ENCODE measurements around the gene AKAP13. TPM values are rescaled to one million over a fixed set of nuclear protein-coding genes. Genes with fewer than 3 reads are reported as not detected.
"Not testable (repeated sequence)": the region's sequence is repeated elsewhere in the genome, so short reads cannot be mapped to it uniquely, and the experiment has no call there.

Gene AKAP13
- total RNA-seq, 1 donor from 2014 or later, result 112 TPM

DNA sequence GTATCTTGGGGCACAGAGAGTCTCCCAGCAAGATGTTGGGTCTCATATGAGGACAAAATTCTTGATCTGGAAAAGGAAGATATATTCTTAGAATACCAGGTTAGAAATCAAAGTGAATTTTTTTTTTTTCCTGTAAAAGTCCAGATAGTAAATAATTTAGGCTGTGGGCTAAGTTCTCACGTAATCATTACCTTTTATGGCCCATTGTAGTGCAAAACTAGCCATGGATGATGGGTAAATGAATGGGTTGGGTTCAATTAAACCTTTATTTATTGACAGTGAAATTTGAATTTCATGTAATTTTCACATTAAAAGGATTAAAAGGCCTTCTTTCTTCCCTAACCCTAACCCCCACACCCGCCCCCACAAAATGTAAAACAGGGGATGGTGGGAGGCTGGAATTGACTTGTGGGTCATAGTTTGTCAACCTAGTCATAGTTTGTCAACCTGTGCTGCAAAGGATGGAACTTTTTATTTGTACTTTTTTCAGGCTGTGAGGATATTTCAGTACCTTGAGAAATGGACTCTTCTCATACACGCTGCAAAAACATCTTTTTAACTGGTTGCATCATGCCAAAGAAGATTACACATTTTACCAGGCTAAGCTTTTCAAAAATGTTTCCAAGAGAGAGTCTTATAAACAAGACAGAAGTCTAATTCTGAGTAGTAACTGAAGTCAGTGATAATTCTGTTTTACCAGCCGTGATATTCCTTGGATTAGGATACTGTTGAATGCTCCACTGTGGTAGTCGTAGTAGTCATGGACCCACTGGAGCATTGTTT, 138.8 kb downstream of the AKAP13 start:
- no peak for DNase-seq (ENCODE audit: extremely low read depth, low read depth, low spot score)

DNA sequence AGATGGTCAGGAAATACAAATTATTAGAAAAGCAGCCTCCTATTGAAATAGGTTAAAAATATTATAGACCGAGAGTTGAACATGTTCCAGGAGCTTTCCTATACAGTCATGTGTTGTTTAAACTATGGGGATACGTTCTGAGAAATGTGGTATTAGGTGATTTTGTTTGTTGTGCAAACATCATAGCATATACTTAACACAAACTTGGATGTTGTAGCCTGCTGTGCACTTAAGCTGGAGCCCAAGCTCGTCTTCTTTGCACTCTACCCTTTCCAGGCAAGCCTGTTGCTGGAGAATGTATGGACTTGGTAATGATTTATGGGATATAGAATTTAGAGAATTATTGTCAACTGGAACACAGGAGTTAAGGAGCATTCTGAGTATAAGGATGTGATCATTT, 140.2 kb downstream of the AKAP13 start:
- DNase-seq (ENCODE audit: extremely low read depth, low read depth, low spot score), result no peak

DNA sequence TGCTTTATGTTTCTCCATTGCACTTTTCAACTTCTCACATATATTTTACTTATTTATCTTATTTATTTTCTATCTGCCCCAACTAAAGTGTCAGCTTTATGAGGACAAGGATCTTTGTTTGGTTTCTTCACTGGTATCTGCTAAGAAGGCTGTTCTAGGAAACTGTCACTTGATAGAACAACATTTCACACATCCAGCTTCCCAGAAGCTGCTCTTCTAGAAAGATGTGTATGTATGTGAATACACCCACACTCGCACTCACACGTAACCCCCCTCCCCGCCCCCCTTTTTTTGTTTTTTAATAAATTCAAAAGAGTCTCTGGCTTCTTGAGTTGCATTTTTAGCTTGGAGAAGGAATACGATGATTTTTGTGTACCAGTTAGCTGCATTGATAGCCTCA, 143.1 kb downstream of the AKAP13 start:
- no peak for DNase-seq (ENCODE audit: extremely low read depth, low read depth, low spot score)

DNA sequence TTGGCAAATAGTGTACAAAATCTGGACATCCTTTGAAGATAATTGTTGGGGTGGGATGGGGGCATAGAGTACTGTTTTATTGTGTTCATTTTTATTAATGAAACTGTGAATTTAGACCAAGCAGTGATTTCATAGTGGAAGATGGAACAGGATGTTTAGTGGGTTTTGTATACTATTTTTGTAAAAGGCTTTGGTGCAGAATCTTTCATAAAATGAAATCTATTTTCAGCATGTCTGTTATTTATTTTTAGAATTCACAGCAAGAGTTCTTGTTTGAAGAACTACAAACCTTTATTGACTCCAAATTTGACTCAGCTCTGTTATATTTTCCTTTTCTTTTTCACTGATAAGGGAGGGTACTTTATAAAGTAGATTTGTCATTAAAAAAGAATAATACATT, 145.4 kb downstream of the AKAP13 start:
- no peak for DNase-seq (ENCODE audit: extremely low read depth, low read depth, low spot score)

DNA sequence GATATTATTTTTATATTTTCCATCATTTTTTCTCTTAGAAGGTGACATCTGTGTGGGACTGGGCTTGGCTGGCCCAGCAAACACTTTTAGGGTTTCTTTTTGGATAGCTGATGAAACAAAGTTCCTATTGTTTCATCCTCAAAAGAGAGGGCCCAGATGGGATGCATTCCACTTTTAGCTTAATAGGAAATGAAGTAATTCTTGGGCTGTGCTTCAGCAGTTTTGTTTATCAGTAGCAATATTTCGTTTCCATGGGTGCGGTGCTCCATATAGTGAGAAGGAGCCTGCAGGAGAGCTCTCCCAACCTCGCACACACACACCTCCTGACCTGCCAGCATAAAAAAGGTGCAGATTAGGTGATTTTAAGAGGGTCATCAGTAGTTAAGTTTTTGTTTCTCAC, 147.5 kb downstream of the AKAP13 start:
- DNase-seq (ENCODE audit: extremely low read depth, low read depth, low spot score), result peak; percentile 72

DNA sequence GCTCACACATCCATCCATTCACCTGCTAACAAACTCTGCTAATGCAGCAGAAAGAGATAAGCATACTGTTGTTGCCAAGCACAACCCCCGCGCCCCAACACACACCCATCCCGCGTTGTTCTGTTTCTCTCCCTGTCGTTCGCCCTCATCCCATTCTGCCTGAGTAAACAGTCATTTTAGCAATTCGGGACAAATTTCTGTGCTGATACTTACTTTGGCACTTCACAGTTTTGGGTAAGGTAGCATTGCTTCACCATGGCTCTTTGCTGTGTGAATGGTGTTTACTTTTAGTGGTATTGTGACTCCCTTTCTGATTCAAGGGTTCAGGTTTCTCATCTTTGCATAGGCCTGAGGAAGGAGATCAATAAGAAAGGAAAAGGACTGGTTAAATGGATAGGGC, 149.7 kb downstream of the AKAP13 start:
- DNase-seq (ENCODE audit: extremely low read depth, low read depth, low spot score), result no peak

DNA sequence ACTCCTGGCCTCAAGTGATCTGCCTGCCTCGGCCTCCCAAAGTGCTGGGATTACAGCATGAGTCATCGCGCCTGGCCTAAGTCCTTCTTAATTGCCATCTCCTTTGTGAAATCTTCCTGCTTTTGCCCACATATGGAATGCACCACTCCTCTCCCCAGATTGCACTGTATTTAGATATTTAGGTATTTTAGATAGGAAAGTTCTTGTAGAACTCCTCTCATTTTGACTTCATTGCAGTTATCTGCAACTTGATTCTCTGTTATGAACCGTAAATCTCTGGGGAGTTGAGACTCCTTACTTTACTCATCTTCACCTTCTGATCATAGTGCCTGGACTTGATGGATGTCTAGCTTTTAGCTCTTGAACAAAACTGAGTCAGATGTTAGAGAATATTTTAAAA, 150.7 kb downstream of the AKAP13 start:
- DNase-seq (ENCODE audit: extremely low read depth, low read depth, low spot score), result no peak

DNA sequence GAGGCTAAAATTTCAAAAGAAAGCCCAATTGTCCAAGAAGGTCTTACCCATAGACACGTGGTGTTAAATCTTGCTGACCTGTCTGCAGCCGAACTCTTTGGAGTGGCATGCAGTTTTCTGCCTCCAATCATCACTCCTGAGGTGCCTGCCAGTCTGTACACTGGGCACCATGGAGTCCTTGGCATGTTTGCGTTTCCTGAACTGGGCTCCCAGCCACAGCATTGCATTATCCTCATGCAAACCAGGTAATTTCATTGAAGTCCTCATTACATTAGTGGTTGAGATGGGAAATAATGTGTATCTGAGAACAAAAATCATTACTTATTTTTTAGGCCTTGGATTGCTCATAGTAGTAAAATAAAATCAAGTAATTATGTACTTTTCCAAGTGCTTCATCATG, 152.3 kb downstream of the AKAP13 start:
- DNase-seq (ENCODE audit: extremely low read depth, low read depth, low spot score), result no peak

DNA sequence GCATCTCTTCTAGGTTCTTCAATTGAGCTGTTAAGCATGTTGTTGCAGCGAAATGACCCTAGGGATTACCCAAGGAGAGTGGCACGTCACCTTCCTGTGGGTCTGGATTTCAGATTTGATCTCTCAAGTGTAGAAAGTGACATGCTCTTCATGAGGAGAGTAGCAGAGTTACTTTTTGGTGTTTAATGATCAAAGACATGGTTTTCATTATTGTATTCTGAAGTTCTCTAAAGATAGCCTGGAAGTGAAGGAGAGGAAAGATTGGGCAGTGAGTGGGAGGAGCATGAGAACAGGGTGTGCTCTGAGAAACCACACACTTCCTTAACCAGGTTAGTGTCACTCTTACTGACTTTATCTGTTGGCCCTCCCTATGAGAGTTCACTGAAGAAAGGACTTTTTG, 153.6 kb downstream of the AKAP13 start:
- no peak for DNase-seq (ENCODE audit: extremely low read depth, low read depth, low spot score)

DNA sequence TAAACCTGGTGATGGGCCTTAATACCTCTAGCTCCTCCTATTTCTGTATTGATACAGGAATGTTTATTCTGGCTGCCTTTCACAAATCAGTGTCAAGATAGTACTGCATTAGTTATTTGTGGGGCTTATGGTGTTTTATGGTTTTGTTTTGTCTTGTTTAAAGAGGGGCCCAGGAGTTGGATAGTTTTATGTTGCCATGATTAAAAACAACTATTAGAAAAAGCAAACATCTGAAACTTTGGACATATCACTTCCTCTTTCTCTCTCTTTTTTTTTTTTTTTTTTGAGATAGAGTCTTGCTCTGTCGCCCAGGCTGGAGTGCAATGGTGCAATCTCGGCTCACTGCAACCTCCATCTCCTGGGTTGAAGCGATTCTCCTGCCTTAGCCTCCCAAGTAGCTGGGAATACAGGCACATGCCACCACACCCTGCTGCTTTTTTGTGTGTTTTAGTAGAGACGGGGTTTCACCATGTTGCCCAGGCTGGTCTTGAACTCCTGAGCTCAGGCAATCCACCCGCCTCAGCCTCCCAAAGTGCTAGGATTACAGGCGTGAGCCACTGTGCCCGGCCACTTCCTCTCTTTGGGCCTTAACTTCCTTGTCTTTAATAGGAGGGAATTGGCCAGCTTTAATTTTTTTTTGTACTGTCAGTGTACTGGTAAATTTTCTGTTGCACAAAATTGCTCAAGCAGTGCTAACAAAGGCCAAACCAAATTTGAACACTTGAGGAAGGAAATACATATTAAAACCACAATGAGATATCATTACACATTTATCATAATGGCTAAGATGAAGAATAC, 155.3 kb downstream of the AKAP13 start:
- not testable (repeated sequence) for DNase-seq (ENCODE audit: extremely low read depth, low read depth, low spot score)

DNA sequence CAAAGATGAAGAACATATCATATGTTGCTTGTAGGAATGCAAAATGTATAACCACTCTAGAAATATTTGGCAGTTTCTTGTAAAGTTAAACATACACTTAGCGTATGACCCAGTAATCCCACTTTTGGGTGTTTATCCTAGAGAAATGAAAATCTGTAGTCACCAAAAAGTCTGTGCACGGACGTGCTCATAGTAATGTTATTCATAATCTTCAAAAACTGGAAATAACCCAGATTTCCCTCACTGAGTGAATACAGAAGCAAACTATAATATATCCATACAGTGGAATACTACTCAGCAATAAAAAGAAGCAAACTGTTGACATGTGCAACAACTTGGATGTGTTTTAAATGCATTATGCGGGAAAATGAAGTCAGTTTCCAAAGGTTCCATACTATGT, 155.9 kb downstream of the AKAP13 start:
- no peak for DNase-seq (ENCODE audit: extremely low read depth, low read depth, low spot score)

DNA sequence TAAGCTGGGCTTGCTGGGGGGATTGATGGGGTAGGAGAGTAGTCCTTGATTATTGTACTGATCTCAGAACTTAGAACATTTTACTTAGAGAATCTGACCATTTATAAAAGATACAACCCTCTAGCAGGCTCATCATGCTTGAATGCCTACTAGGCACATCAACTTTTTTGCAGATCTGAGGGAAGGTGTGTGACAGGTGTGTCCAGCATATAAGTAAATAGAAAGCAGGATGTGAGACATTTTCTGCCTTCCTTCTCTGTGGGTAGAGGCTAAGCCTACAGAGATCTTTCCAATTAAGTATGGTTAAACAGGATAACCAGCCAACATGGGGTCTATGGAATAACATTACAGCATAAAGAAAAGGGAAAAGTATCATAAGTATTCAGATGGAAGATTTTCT, 159.1 kb downstream of the AKAP13 start:
- no peak for DNase-seq (ENCODE audit: extremely low read depth, low read depth, low spot score)

DNA sequence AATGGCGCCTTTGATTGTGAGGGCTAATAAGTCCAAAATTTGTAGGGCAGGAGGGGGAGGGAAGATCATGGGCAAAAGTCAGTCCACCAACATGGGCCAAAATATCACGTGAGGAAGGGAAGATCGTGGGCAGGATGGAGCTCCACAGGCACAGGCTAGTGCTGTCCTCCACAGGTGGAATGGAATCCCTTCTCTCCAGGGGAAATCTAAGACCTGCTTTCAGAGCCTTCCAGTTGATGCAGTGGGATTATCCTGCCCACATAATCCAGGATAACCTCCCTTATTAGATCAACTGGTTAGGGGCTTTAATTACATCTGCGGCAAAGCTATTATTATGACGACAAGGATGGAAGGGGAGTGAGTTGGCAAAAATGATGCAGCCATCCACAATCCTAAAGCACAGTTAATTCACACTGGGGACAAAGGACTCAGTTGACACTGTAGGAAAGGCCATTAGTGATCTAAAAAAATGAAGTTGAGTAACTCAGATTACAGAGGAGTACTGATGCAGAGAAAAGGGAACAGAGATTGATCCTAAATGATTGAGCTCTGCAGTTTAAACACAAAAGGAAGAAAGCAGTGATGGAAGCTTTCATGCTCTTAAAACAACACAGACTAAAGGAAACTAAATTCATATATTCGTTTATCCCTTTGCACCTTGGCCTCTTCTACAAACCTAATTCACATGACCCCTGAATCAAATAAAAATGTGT, 159.8 kb downstream of the AKAP13 start:
- DNase-seq (ENCODE audit: extremely low read depth, low read depth, low spot score), result no peak

DNA sequence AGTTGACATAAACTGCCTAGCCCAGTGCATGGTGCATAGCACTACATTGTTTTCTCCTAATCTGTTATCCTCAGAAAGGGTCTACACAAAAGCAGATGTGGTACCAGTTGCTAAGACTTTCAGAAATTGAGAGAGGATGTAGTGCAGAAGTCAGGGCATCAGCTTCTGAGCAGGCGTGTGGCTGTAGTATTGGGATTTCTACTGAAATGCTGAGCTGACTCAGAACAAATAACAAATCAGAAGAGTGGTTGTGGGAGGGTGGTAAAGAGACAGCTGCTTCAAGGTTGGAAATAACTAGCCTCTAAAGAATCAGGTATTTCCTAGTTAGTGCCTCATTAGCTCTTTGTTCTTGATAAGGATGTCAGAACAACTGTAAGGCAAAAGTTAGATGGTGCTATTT, 161.3 kb downstream of the AKAP13 start:
- no peak for DNase-seq (ENCODE audit: extremely low read depth, low read depth, low spot score)

DNA sequence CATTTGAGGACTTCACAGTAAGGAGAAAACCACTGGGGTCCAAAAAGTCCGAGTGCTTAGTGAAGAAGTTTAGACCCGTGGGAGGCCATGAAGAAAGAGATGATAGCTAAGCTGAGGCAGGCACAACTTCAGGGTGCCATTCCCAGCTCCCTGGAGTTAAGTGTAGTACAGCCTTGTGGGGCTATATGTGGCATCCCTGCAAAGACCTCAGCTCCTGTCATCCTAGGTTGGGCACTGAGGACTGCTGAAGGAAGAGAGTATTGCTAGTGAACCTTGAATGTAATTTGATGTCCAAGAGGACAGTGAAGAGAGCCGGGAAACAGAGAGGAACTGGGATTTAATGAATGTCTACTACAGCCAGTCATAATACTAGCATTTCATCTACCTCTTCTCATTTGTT, 162.1 kb downstream of the AKAP13 start:
- no peak for DNase-seq (ENCODE audit: extremely low read depth, low read depth, low spot score)

DNA sequence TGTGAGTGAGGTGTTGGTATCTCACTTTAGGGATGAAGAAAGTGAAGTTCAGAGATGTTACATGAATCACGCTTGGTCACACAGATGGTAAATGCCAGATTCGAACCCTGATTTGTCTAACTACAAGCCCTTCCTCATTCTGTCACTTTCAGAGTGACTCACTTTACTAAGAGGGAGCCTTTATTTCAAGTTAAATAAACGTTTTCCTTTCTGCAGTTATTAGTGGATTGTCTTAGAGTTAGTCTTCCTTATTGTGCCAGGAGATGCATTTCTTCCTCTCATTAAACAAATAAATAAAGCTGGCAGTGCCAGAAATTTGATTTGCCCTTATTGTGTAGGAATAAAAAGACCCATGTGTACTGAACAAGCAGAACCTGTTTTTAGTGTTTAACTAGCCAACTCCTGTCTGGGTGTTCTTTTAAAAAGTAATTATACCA, 162.5 kb downstream of the AKAP13 start:
- no peak for DNase-seq (ENCODE audit: extremely low read depth, low read depth, low spot score)

DNA sequence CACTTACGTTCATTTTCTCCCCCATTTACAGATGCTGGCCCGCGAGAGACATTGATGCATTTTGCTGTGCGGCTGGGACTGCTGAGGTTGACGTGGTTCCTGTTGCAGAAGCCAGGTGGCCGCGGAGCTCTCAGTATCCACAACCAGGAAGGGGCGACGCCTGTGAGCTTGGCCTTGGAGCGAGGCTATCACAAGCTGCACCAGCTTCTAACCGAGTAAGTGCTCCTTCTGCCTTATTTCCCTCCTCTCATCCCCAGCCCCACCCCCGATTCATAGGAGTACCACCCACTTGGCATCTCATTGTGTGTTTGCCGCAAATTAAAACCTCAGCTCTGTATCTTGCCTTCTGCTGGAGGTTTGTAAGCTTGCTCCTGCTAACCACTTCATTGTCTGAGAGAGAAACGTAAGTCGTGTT, 163.3 kb downstream of the AKAP13 start:
- DNase-seq (ENCODE audit: extremely low read depth, low read depth, low spot score), result no peak

DNA sequence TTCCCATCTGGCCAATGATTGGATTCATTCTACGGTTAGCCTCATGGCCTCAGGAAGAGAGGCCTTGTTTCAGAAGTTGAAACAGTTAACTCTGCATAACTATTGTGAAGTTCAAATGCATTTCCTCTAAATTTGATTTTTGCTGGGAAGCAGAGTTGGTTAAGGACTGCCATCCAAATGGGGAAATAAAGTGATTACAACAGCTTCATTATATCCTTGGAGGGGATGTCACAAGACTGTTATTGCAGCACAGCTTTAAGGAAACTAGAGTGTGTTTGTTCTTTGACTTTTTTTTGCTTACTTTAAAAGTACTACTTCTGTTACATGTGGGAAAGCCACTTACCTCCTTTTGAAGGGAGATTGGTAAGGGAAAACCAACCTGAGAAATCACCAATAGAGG, 164.8 kb downstream of the AKAP13 start:
- DNase-seq (ENCODE audit: extremely low read depth, low read depth, low spot score), result no peak

DNA sequence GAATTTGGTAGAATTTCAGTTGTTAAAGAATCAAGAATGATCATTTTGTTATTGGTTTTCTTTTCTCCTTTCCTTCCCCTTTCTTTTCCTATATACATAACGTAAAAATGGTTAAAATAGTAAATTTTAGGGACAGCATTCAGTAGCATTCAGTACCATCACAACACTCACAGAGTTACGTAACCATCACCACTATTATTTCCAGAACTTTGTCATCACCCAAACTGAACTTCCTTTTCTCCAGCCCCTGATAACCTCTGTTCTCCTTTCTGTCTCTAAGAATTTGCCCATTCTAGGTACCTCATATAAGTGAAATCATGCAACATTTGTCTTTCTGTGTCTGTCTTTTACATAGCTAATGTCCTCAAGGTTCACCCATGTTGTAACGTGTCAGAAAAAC, 165.3 kb downstream of the AKAP13 start:
- DNase-seq (ENCODE audit: extremely low read depth, low read depth, low spot score), result no peak

DNA sequence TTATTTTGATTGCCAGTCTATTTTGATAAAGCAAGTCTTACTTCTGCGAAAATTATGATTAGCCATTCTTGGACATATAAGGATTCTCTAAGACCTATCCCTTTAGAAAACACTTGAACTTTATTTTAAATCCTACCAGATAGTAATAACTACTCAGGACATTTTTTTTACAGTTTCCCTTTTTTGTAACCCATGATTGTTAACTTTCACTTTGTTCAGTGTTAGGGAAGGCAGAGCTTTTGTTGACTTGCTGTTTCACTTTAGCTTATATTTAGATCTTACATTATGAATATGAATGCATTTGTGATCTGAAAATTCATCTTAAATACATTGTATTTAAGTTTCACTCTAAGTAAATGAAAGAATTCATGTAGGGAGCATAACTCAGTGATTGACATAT, 167.0 kb downstream of the AKAP13 start:
- DNase-seq (ENCODE audit: extremely low read depth, low read depth, low spot score), result no peak

DNA sequence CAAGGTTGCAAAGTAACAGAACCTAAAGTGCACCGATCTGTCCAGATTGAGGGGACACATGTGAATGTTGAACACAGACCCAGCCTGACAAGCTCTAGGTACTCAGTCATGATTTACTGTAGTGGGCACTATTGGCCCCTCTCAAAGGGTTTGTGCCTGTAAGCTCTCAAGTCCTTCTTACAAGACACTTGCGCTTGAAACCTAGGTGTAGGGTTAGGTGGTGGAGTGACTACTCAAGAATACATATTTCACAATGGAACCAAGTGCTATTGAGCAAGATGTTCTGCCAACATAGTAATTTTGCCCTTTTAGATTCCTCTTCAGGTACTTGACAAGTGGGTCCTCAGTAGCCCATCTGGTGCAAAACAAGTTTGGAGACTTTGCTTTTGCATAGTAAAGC, 169.9 kb downstream of the AKAP13 start:
- no peak for DNase-seq (ENCODE audit: extremely low read depth, low read depth, low spot score)
